HFFc6 (cell line): ENCODE measurements around the gene THOC1. TPM values are rescaled to one million over a fixed set of nuclear protein-coding genes. Genes with fewer than 3 reads are reported as not detected.
"Not testable (repeated sequence)": the region's sequence is repeated elsewhere in the genome, so short reads cannot be mapped to it uniquely, and the experiment has no call there.

ENCODE experiments used
- DNase-seq: peaks from one replicate; pipeline ENCODE4 v3.0.0-alpha.2; 2018
- H3K27ac Mint-ChIP-seq: 2 replicates; pipeline ENCODE4 v1.8.0; 2020; ENCODE audit warnings: mild to moderate bottlenecking, mixed read lengths
- H3K27me3 Mint-ChIP-seq: 2 replicates; pipeline ENCODE4 v1.8.0; 2021; ENCODE audit warnings: mild to moderate bottlenecking, moderate library complexity, mixed read lengths; ENCODE audit not compliant: insufficient read depth
- H3K36me3 Mint-ChIP-seq: 2 replicates; pipeline ENCODE4 v1.8.0; 2021; ENCODE audit warnings: low read depth, mixed read lengths
- H3K4me1 Mint-ChIP-seq: 2 replicates; pipeline ENCODE4 v1.8.0; 2020; ENCODE audit warnings: low read depth, mixed read lengths
- H3K4me3 Mint-ChIP-seq: 2 replicates; pipeline ENCODE4 v1.8.0; 2020; ENCODE audit warnings: mild to moderate bottlenecking, moderate library complexity, mixed read lengths
- H3K9me3 Mint-ChIP-seq: 2 replicates; pipeline ENCODE4 v1.8.0; 2020; ENCODE audit warnings: mild to moderate bottlenecking, mixed read lengths
- total RNA-seq, 6 experiments: library from RNA; stranded (reverse); fragmentation: NEBNext Ultra II Directional; extraction: Animal tissue kit (Norgen Biotek cat#: 25700); gene quantifications; 2 replicates in 1 of 6; 3 replicates in 5 of 6; pipeline ENCODE4 v1.2.3, GENCODE V29; 2021
- TF ChIP-seq, protein P1 (sequence below): fragments of 200-600 bp; sonication (generic); IDR thresholded peaks from 2 replicates; pipeline ENCODE4 v1.5.0; 2021; ENCODE audit warnings: antibody characterized with exemption, mild to moderate bottlenecking

The THOC1 gene
- total RNA-seq, 6 experiments from 2014 or later: 12.9 to 18.5 (median 16.4) TPM

DNA sequence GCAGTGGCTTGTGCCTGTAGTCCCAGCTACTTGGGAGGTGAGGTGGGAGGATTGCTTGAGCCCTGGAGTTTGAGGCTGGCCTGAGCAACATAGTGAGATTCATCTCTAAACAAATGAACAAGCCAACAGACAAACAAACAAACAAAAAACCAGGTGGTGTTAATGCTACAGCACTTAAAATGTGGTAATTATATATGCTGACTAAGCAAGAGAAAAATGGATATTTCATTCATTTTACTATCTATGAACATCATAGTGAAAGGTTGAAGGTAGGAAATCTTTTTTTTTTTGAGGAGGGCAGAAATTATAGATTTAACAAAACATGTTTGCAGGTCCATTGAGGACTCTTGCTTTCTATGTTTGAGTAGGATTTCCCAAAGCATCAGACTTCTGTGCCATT is 42.2 kb upstream of the THOC1 start:
- Mint-ChIP-seq H3K27me3 (peaks cover 64% of the 10 kb centered on the region), H3K27ac (no peak overlapping the region)
- TF ChIP-seq, protein P1, sequence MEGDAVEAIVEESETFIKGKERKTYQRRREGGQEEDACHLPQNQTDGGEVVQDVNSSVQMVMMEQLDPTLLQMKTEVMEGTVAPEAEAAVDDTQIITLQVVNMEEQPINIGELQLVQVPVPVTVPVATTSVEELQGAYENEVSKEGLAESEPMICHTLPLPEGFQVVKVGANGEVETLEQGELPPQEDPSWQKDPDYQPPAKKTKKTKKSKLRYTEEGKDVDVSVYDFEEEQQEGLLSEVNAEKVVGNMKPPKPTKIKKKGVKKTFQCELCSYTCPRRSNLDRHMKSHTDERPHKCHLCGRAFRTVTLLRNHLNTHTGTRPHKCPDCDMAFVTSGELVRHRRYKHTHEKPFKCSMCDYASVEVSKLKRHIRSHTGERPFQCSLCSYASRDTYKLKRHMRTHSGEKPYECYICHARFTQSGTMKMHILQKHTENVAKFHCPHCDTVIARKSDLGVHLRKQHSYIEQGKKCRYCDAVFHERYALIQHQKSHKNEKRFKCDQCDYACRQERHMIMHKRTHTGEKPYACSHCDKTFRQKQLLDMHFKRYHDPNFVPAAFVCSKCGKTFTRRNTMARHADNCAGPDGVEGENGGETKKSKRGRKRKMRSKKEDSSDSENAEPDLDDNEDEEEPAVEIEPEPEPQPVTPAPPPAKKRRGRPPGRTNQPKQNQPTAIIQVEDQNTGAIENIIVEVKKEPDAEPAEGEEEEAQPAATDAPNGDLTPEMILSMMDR: no peak

DNA sequence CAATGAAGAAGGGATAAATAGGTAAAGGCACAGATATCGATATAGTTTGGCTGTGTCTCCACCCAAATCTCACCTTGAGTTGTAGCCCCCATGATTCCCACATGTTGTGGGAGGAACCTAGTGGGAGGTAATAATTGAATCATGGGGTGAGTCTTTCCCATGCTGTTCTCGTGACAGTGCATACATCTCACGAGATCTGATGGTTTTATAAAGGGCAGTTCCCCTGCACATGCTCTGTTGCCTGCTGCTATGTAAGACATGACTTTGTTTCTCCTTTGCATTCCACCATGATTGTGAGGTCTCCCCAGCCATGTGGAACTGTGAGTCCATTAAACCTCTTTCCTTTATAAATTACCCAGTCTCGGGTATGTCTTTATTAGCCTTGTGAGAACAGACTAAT is 40.2 kb upstream of the THOC1 start:
- H3K36me3 Mint-ChIP-seq, H3K9me3 Mint-ChIP-seq, DNase-seq, H3K4me1 Mint-ChIP-seq, H3K27ac Mint-ChIP-seq, H3K4me3 Mint-ChIP-seq: not testable (repeated sequence)
- H3K27me3 Mint-ChIP-seq: peaks cover 64% of the 10 kb centered on the region

More for the DNA sequence above, 42.2 kb upstream of the THOC1 start:
- H3K4me3 Mint-ChIP-seq: no peak overlapping the region
- H3K4me1 Mint-ChIP-seq: 0 out of 2 replicates have a peak, but pooled peaks cover 3% of the 10 kb centered on the region
- no peaks in the 10 kb centered on the region for H3K36me3 Mint-ChIP-seq
- DNase-seq: no peak
- H3K9me3 Mint-ChIP-seq: no peaks in the 10 kb centered on the region

DNA sequence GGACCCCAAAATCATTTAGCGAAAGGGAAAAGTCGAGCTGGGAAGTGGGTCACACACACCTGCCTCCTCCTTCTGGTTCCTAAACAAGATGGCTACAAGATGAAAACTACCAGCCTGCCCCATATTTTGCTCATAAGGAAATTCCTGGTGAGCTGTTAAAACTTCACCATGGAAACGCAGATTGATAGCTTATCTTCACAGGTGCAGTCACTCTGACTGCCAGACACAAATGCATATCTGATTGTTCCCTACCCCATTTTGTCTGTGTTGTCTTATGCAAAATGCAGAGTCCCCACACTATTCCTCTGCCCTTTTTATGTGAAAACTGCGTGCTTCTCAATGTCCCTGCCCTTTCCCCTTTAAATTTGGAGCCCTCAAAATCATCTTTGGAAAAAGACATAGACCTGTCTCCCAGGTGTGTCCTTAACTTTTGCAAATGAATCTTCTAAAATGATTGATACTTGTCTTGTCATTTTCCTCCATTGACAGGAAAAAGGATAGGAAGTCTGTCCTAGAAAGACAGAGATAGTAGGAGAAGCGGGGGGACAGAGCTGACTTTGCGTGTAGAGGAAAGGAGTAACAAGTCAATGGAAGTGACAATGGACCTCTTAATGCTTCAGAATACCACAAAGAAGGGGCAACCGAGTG is 38.9 kb upstream of the THOC1 start:
- Mint-ChIP-seq H3K36me3 (no peaks in the 10 kb centered on the region), H3K4me1 (no peaks in the 10 kb centered on the region), H3K27me3 (peaks cover 63% of the 10 kb centered on the region), H3K27ac (no peak overlapping the region), H3K4me3 (no peak overlapping the region), H3K9me3 (no peaks in the 10 kb centered on the region)
- DNase-seq: no peak
- TF ChIP-seq, protein P1: no peak

DNA sequence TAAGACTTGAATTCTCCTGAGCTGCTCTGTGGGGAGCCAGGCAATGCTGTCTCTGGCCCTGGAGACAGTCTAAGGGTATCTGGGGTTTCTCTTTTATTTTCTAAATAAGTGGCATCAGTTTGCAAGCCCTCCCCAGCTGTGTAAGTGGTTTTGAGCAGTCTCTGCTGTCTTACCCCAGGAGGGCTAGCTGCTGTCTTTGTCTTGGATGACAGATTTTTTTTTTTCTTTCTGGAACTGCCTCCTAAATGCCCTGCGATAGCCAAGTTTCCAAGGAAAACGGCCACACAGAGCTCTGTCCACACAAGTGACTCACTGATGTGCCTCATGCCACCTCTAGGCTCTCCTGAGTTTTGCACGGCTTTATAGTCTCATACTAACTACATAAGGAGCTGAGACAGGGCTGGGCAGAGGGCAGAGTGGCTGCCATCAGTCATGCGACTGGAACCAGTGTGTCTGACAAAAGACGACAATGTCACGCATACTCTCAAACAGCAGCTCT is 37.2 kb upstream of the THOC1 start:
- Mint-ChIP-seq H3K4me3 (no peak overlapping the region), H3K9me3 (no peaks in the 10 kb centered on the region), H3K27me3 (peaks cover 63% of the 10 kb centered on the region), H3K27ac (no peak overlapping the region), H3K36me3 (no peaks in the 10 kb centered on the region), H3K4me1 (no peaks in the 10 kb centered on the region)
- no peak for DNase-seq
- TF ChIP-seq, protein P1: no peak

DNA sequence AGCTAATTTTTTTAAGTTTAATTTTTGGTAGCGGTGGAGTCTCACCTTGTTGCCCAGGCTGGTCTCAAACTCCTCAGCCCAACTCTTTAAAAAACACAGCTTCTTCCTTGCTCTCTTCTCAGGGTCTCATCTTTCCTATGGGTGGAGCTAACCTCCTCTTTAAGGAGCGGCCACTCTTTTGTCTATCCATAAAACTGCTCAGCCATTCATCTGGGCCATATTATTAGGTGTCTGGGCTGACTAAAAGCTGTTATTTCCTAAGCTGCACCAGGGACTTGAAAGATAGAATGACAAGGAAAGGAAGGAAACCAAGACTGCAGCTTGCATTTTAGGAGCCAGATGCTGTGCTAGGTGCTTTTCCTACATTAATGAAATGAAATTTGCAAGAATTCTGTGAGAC is 35.8 kb upstream of the THOC1 start:
- Mint-ChIP-seq H3K9me3 (no peaks in the 10 kb centered on the region), H3K4me3 (no peak overlapping the region), H3K4me1 (no peaks in the 10 kb centered on the region), H3K36me3 (no peaks in the 10 kb centered on the region), H3K27me3 (peaks cover 56% of the 10 kb centered on the region), H3K27ac (no peak overlapping the region)
- TF ChIP-seq, protein P1: no peak
- DNase-seq: no peak

DNA sequence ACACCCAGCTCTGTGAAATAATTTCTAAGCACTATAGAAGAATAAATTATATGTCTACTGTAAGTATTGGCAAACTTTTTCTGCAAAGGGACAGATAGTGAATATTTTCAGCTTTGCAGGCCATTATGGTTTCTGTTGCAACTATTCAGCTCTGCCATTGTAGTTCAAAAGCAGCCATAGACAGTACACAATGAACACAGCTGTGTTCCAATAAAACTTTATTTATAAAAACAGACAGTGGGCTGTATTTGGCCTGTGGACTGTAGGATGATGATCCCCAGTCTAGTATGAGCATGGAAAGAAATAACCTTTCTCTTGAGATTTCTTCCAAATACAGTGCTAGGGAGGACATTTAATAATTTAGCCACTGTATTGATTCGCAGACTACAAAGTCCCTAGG is 35.2 kb upstream of the THOC1 start:
- Mint-ChIP-seq H3K36me3 (no peaks in the 10 kb centered on the region), H3K27me3 (peaks cover 52% of the 10 kb centered on the region), H3K4me1 (no peaks in the 10 kb centered on the region), H3K4me3 (no peak overlapping the region), H3K9me3 (no peaks in the 10 kb centered on the region), H3K27ac (no peak overlapping the region)
- DNase-seq: no peak
- TF ChIP-seq, protein P1: no peak
